OCI-LY7 (cell line): Measurements from ENCODE around the gene POLA1.

ENCODE experiments used
- EZH2phosphoT487 ChIP-seq: fragments of 200-600 bp; sonication (generic); IDR thresholded peaks from 2 replicates; pipeline ENCODE4 v1.6.1; 2018; ENCODE audit warnings: low read depth, borderline replicate concordance, mild to moderate bottlenecking, mixed run types, antibody characterized with exemption, low read length, moderate library complexity, mixed read lengths
- TF ChIP-seq, protein P1 (sequence below): fragments of 200-600 bp; sonication (generic); conservative IDR thresholded peaks from 2 replicates; pipeline ENCODE4 v1.5.1; 2014; ENCODE audit warnings: mild to moderate bottlenecking, antibody characterized with exemption, low read length, moderate library complexity, mixed read lengths

DNA sequence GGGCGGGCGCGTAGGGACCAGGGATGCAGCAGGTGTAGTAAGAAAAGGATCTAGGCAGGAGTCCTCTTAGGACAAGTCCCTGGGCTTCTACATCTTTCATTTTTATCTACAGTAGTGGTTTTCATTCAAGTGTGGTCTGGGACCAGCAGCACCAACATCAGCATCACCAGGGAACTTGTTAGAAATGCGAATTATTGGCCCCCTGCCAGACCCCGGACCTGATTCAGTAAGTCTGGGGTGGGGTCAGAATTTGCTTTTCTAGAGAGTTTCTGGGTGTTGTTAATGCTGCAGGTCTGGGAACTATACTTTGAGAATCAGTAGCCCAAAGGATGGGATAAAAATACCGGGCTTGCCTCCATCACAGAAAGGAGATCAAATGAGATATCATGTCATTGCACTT is 45.2 kb upstream of the POLA1 start:
- no peak for TF ChIP-seq EZH2phosphoT487
- TF ChIP-seq, protein P1, sequence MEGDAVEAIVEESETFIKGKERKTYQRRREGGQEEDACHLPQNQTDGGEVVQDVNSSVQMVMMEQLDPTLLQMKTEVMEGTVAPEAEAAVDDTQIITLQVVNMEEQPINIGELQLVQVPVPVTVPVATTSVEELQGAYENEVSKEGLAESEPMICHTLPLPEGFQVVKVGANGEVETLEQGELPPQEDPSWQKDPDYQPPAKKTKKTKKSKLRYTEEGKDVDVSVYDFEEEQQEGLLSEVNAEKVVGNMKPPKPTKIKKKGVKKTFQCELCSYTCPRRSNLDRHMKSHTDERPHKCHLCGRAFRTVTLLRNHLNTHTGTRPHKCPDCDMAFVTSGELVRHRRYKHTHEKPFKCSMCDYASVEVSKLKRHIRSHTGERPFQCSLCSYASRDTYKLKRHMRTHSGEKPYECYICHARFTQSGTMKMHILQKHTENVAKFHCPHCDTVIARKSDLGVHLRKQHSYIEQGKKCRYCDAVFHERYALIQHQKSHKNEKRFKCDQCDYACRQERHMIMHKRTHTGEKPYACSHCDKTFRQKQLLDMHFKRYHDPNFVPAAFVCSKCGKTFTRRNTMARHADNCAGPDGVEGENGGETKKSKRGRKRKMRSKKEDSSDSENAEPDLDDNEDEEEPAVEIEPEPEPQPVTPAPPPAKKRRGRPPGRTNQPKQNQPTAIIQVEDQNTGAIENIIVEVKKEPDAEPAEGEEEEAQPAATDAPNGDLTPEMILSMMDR: no peak
